ENCODE measurements around the gene SRC.

GRCh38 chr20:37375227-37375626, 29.3 kb downstream of the SRC start:
- TF ChIP-seq POLR2AphosphoS5 (IDR thresholded peaks at IDR 0.05; ENCODE audit: low read depth, low read length) (no peak), TAF1 (IDR thresholded peaks at IDR 0.05; ENCODE audit: borderline replicate concordance, insufficient read depth, low read length) (no peak), SIN3A (IDR thresholded peaks at IDR 0.05; ENCODE audit: borderline replicate concordance, insufficient read depth, low read length) (no peak), FOXP2 (optimal IDR thresholded peaks at IDR 0.05; ENCODE audit: borderline replicate concordance, extremely low read depth, extremely low read length, insufficient read depth) (no peak)
- TF ChIP-seq, protein P1, sequence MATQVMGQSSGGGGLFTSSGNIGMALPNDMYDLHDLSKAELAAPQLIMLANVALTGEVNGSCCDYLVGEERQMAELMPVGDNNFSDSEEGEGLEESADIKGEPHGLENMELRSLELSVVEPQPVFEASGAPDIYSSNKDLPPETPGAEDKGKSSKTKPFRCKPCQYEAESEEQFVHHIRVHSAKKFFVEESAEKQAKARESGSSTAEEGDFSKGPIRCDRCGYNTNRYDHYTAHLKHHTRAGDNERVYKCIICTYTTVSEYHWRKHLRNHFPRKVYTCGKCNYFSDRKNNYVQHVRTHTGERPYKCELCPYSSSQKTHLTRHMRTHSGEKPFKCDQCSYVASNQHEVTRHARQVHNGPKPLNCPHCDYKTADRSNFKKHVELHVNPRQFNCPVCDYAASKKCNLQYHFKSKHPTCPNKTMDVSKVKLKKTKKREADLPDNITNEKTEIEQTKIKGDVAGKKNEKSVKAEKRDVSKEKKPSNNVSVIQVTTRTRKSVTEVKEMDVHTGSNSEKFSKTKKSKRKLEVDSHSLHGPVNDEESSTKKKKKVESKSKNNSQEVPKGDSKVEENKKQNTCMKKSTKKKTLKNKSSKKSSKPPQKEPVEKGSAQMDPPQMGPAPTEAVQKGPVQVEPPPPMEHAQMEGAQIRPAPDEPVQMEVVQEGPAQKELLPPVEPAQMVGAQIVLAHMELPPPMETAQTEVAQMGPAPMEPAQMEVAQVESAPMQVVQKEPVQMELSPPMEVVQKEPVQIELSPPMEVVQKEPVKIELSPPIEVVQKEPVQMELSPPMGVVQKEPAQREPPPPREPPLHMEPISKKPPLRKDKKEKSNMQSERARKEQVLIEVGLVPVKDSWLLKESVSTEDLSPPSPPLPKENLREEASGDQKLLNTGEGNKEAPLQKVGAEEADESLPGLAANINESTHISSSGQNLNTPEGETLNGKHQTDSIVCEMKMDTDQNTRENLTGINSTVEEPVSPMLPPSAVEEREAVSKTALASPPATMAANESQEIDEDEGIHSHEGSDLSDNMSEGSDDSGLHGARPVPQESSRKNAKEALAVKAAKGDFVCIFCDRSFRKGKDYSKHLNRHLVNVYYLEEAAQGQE (IDR thresholded peaks at IDR 0.05; ENCODE audit: insufficient read depth in 1 of 2, low read depth in 2 of 2, low read length in 2 of 2): no peak
